Measurements from ENCODE around the gene COL6A1. TPM values are rescaled to one million over a fixed set of nuclear protein-coding genes. Genes with fewer than 3 reads are reported as not detected.

The COL6A1 gene
- polyA plus RNA-seq, 2 of the 4 experiments (the other 2 are of a cell fraction), result 3.9 to 18.3 TPM

- POLR2A ChIA-PET, result no interaction called here
- H3K4me1 ChIP-seq, result no peaks in the 10 kb centered on the region
- DNase-seq (ENCODE audit: low read depth in 1 of 2, low spot score in 1 of 2) (no peak), ATAC-seq (no peak), FAIRE-seq (no peak)
- CTCF ChIA-PET, result interaction anchor here (1.2 to 1.8 kb wide), 3 partner anchors 16 to 74 kb away, joined by 3 to 8 read pairs (median 3); no protein-coding TSS in a partner anchor
- no peak overlapping the region for H3K4me2 ChIP-seq
- WGBS (ENCODE audit: missing lambda C conversion rate), result 64% methylated on average over 12 of the region's 12 CpGs
- no peaks in the 10 kb centered on the region; the same call in 2 of the 3 replicates for H3K9me3 ChIP-seq
- H3K27ac ChIP-seq, result no peak overlapping the region
- H3K4me3 ChIP-seq, result no peak overlapping the region
- no peak for TF ChIP-seq RARB (CRISPR knock-in tag; IDR thresholded peaks at IDR 0.05)
- TF ChIP-seq EP300 (IDR thresholded peaks at IDR 0.05), result no peak
- TF ChIP-seq ZFP36 (IDR thresholded peaks at IDR 0.05; ENCODE audit: borderline replicate concordance, partially characterized antibody), result no peak
- TF ChIP-seq EHF (CRISPR knock-in tag; IDR thresholded peaks at IDR 0.05), result no peak
- TF ChIP-seq NR3C1 (IDR thresholded peaks at IDR 0.05), result no peak
Observed at GRCh38 chr21:45954261-45954660, 27.3 kb upstream of the COL6A1 start.

- ATAC-seq, result no peak
- ChIA-PET POLR2A (no interaction called here), CTCF (interaction anchor here (1.2 to 1.8 kb wide), 2 partner anchors 15 to 19 kb away, joined by 3 to 8 read pairs; no protein-coding TSS in a partner anchor)
- no peak for FAIRE-seq
- Histone ChIP-seq H3K9me3 (no peaks in the 10 kb centered on the region; the same call in 2 of the 3 replicates), H3K4me3 (no peak overlapping the region), H3K4me1 (no peaks in the 10 kb centered on the region), H3K27ac (no peak overlapping the region), H3K4me2 (no peak overlapping the region)
- no peak for DNase-seq (ENCODE audit: low read depth in 1 of 2, low spot score in 1 of 2)
- TF ChIP-seq MAZ (IDR thresholded peaks at IDR 0.05; ENCODE audit: borderline replicate concordance, low read depth, low read length), result no peak
- TF ChIP-seq RFX5 (IDR thresholded peaks at IDR 0.05), result no peak
- no peak for TF ChIP-seq ELK1 (IDR thresholded peaks at IDR 0.05; ENCODE audit: low read depth, low read length)
- TF ChIP-seq PBX3 (IDR thresholded peaks at IDR 0.05), result no peak
- TF ChIP-seq CHD4 (IDR thresholded peaks at IDR 0.05; ENCODE audit: borderline replicate concordance), result no peak
- no peak for TF ChIP-seq REST (IDR thresholded peaks at IDR 0.05)
- no peak for TF ChIP-seq ZFP36 (IDR thresholded peaks at IDR 0.05; ENCODE audit: borderline replicate concordance, partially characterized antibody)
- no peak for TF ChIP-seq GATA3 (IDR thresholded peaks at IDR 0.05; ENCODE audit: borderline replicate concordance)
- no peak for TF ChIP-seq NR3C1 (IDR thresholded peaks at IDR 0.05)
- no peak for TF ChIP-seq RCOR1 (IDR thresholded peaks at IDR 0.05; ENCODE audit: low read depth, low read length)
- no peak for TF ChIP-seq KDM1A (IDR thresholded peaks at IDR 0.05; ENCODE audit: low read depth)
- TF ChIP-seq FOSB (CRISPR knock-in tag; IDR thresholded peaks at IDR 0.05), result no peak
- no peak for TF ChIP-seq FOSL2 (IDR thresholded peaks at IDR 0.05)
- TF ChIP-seq FOSL2 (CRISPR knock-in tag; IDR thresholded peaks at IDR 0.05), result no peak
- TF ChIP-seq CHD2 (IDR thresholded peaks at IDR 0.05; ENCODE audit: low read length, partially characterized antibody), result no peak
- no peak for TF ChIP-seq NFE2L2 (conservative IDR thresholded peaks at IDR 0.05; ENCODE audit: low read length)
- TF ChIP-seq BCL3 (IDR thresholded peaks at IDR 0.05), result no peak
- TF ChIP-seq FOXS1 (CRISPR knock-in tag; IDR thresholded peaks at IDR 0.05), result no peak
- 88% methylated on average over 6 of the region's 6 CpGs for WGBS (ENCODE audit: missing lambda C conversion rate)
Observed at GRCh38 chr21:45954921-45955320, 26.6 kb upstream of the COL6A1 start.

Measured in A549 (cell line).